Mesothelial cell of epicardium (in vitro differentiated cells): Measurements from ENCODE around the gene SH3GLB2. TPM values are rescaled to one million over a fixed set of nuclear protein-coding genes. Genes with fewer than 3 reads are reported as not detected.
"Not testable (repeated sequence)": the region's sequence is repeated elsewhere in the genome, so short reads cannot be mapped to it uniquely, and the experiment has no call there.

ENCODE experiments used
- DNase-seq, 2 experiments: peaks; one replicate each; pipeline ENCODE4 v3.0.0; 2021; ENCODE audit warnings: low spot score in 2 of 2; ENCODE audit not compliant: unreplicated experiment in 2 of 2
- H3K27ac Mint-ChIP-seq: 2 replicates; pipeline ENCODE4 v1.8.0; 2021; ENCODE audit warnings: mixed read lengths
- H3K27me3 Mint-ChIP-seq: 2 replicates; pipeline ENCODE4 v1.8.0; 2021; ENCODE audit warnings: low read depth, mixed read lengths
- H3K36me3 Mint-ChIP-seq: 2 replicates; pipeline ENCODE4 v1.8.0; 2021; ENCODE audit warnings: mixed read lengths
- H3K4me1 Mint-ChIP-seq: 2 replicates; pipeline ENCODE4 v1.8.0; 2021; ENCODE audit warnings: mixed read lengths
- H3K4me3 Mint-ChIP-seq: 2 replicates; pipeline ENCODE4 v1.8.0; 2021; ENCODE audit warnings: mild to moderate bottlenecking, moderate library complexity, mixed read lengths
- H3K9me3 Mint-ChIP-seq: 2 replicates; pipeline ENCODE4 v1.8.0; 2021; ENCODE audit warnings: mixed read lengths
- total RNA-seq: library from RNA; stranded (reverse); gene quantifications from 3 replicates; pipeline ENCODE4 v1.2.1, GENCODE V29; 2021
- TF ChIP-seq, protein P1 (sequence below): fragments of 200-600 bp; sonication (generic); IDR thresholded peaks from one replicate; pipeline ENCODE4 v1.5.0; 2021; ENCODE audit warnings: antibody characterized with exemption; ENCODE audit not compliant: unreplicated experiment

The SH3GLB2 gene
- total RNA-seq, 1 donor from 2014 or later: 173 TPM

DNA sequence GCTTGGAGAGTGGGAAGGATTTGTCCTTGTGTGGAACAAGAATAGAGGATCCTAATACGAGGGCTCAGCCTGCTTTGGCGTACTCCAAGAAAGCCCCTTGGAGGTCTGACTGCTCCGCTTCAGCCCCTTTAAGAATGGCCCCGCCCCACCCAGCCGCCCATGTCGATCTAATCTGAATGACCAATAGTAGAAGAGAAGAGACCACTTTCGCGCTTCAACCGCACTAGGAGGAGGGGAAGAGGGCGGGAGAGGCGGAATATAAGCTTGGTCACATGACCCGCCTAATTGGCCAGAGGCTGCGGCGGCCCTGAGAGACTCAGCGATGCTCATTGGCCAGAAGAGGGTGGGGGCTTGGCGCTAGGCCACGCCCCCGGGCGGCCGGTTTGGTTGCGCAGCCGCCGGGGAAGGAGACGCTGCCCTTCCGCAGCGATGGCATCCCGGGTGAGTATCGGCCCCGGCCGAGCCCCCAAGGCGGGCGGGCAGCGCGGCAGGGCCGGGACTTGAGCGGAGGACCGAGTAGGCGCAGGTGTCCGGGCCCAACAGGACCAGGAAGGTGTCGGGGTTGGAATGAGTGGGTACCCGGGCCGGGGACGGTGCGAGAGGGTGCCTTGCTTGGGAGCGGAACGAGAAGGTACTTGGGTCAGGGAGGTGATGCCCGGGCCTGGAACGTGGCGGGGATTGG, 8.3 kb upstream of the SH3GLB2 start, which contains the start of gene MIGA2:
MIGA2 (plus strand) TSS at position 386 of the 682 bp plus-strand sequence. CDS start 3,969 bp downstream, outside the sequence.
- H3K4me1 Mint-ChIP-seq: peaks cover 24% of the 10 kb centered on the region
- no peaks in the 10 kb centered on the region for H3K36me3 Mint-ChIP-seq
- peak within 1 kb of the TSS; percentile 90 for H3K27ac Mint-ChIP-seq
- TF ChIP-seq, protein P1, sequence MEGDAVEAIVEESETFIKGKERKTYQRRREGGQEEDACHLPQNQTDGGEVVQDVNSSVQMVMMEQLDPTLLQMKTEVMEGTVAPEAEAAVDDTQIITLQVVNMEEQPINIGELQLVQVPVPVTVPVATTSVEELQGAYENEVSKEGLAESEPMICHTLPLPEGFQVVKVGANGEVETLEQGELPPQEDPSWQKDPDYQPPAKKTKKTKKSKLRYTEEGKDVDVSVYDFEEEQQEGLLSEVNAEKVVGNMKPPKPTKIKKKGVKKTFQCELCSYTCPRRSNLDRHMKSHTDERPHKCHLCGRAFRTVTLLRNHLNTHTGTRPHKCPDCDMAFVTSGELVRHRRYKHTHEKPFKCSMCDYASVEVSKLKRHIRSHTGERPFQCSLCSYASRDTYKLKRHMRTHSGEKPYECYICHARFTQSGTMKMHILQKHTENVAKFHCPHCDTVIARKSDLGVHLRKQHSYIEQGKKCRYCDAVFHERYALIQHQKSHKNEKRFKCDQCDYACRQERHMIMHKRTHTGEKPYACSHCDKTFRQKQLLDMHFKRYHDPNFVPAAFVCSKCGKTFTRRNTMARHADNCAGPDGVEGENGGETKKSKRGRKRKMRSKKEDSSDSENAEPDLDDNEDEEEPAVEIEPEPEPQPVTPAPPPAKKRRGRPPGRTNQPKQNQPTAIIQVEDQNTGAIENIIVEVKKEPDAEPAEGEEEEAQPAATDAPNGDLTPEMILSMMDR: no peak
- no peaks in the 10 kb centered on the region for H3K9me3 Mint-ChIP-seq
- peak; percentile 90 to 92 for DNase-seq
- H3K27me3 Mint-ChIP-seq: no peaks in the 10 kb centered on the region
- peak within 1 kb of the TSS; percentile 93 for H3K4me3 Mint-ChIP-seq

DNA sequence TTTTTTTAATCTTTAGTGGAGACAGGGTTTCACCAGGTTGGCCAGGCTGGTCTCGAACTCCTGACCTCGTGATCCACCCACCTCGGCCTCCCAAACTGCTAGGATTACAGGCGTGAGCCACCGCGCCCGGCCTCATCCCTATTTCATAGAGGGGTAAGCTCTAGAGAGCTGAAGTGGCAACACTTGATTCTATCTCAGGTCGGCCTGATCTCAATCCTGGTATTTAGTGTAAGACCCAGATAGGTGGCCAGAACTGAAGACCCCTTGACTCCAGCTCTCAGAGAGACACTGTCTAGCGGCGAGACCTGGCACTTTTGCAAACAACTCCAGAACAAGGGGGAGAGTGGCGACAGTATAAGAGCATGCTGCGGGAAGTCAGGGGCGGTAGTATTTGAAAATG, 7.7 kb upstream of the SH3GLB2 start:
- not testable (repeated sequence) for H3K27me3 Mint-ChIP-seq, H3K9me3 Mint-ChIP-seq, H3K36me3 Mint-ChIP-seq, DNase-seq
- peak overlapping the region; percentile 93 for H3K4me3 Mint-ChIP-seq
- H3K27ac Mint-ChIP-seq: peak overlapping the region; percentile 90
- peaks cover 24% of the 10 kb centered on the region for H3K4me1 Mint-ChIP-seq

GRCh38 chr9:129033216-129033615, 5.1 kb upstream of the SH3GLB2 start:
- H3K36me3 Mint-ChIP-seq: no peaks in the 10 kb centered on the region
- no peaks in the 10 kb centered on the region for H3K27me3 Mint-ChIP-seq
- no peak overlapping the region for H3K27ac Mint-ChIP-seq
- peaks cover 28% of the 10 kb centered on the region for H3K4me1 Mint-ChIP-seq
- no peak for DNase-seq
- H3K4me3 Mint-ChIP-seq: no peak overlapping the region
- H3K9me3 Mint-ChIP-seq: no peaks in the 10 kb centered on the region
- TF ChIP-seq, protein P1: no peak

- Mint-ChIP-seq H3K9me3 (no peaks in the 10 kb centered on the region), H3K36me3 (no peaks in the 10 kb centered on the region), H3K27me3 (no peaks in the 10 kb centered on the region), H3K4me3 (no peak overlapping the region), H3K27ac (no peak overlapping the region), H3K4me1 (peaks cover 23% of the 10 kb centered on the region)
- TF ChIP-seq, protein P1: no peak
- no peak for DNase-seq
Measured at GRCh38 chr9:129032541-129033159, 4.5 kb upstream of the SH3GLB2 start.

DNA sequence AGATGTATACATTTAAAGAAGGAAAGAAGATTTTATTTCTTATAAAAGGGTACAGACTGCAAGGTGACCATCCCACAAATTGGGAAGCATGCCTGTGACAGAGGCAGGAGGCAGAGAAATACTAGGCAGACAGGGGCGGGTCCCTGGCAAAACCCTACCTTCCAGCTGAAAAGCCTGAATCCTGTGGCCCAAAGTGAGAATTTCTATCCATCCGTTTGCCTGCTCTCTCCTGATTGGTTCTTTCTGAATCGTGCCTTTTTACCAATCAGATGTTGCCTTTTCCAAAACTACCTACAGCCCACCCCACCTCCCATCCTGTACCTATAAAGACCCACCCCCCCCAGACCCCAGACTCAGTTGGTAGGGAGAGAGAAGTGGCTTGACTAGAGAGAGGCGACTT, 3.4 kb upstream of the SH3GLB2 start:
- TF ChIP-seq, protein P1: no peak
- Mint-ChIP-seq H3K36me3 (no peaks in the 10 kb centered on the region), H3K27ac (no peak overlapping the region), H3K4me3 (no peak overlapping the region), H3K27me3 (no peaks in the 10 kb centered on the region), H3K9me3 (no peaks in the 10 kb centered on the region), H3K4me1 (peaks cover 20% of the 10 kb centered on the region)
- no peak for DNase-seq

- H3K36me3 Mint-ChIP-seq: no peaks in the 10 kb centered on the region
- TF ChIP-seq, protein P1: no peak
- H3K27me3 Mint-ChIP-seq: no peaks in the 10 kb centered on the region
- no peak overlapping the region for H3K27ac Mint-ChIP-seq
- H3K4me1 Mint-ChIP-seq: peaks cover 25% of the 10 kb centered on the region
- no peak overlapping the region for H3K4me3 Mint-ChIP-seq
- no peak for DNase-seq
- no peaks in the 10 kb centered on the region for H3K9me3 Mint-ChIP-seq
Measured at GRCh38 chr9:129030191-129030590, 2.1 kb upstream of the SH3GLB2 start.
